Measurements from ENCODE around the gene SYCP3. TPM values are rescaled to one million over a fixed set of nuclear protein-coding genes. Genes with fewer than 3 reads are reported as not detected.

Gene SYCP3
- total and polyA plus RNA-seq, 4 donors = 0.05 to 1.2 (median 0.67) TPM

- 26 to 31% methylated on average over 18 of the region's 18 CpGs for WGBS, 2 donors
These were observed 42.7 kb downstream of the SYCP3 start for GRCh38 chr12:101696251-101697196.

GRCh38 chr12:101695706-101696105 is 43.6 kb downstream of the SYCP3 start:
- WGBS, 2 donors = 73 to 94% methylated on average over 1 of the region's 1 CpG
- peaks cover 5 to 27% (median 6%) of the 10 kb centered on the region in 5 donors for H3K4me1 ChIP-seq (ENCODE audit: control insufficient read depth in 5 of 5, insufficient read depth in 5 of 5, low read length in 5 of 5)
- H3K4me3 ChIP-seq = no peak overlapping the region
- no peaks in the 10 kb centered on the region for H3K36me3 ChIP-seq (ENCODE audit: control insufficient read depth in 4 of 4, insufficient read depth in 4 of 4, low read length in 4 of 4)
- H3K27ac ChIP-seq (ENCODE audit: low read depth in 1 of 2, low read length in 1 of 2) = peak overlapping the region in 1 of 2 donors; percentile 84
- TF ChIP-seq CTCF (IDR thresholded peaks at IDR 0.05; ENCODE audit: control extremely low read depth, extremely low read depth) = no peak
- H3K27me3 ChIP-seq (ENCODE audit: control insufficient read depth in 3 of 3, insufficient read depth in 3 of 3, low read length in 2 of 3) = peaks cover 0 to 2% (median 0%) of the 10 kb centered on the region in 3 donors
- ATAC-seq (ENCODE audit: insufficient read depth, low FRiP score) (no peak), DNase-seq (no peak)
- H3K9me3 ChIP-seq (ENCODE audit: control insufficient read depth in 4 of 4, insufficient read depth in 3 of 4, low read length in 3 of 4) = no peaks in the 10 kb centered on the region
- no peak overlapping the region for H3K9ac ChIP-seq (ENCODE audit: insufficient read depth in 1 of 2, low read length in 2 of 2)

More at GRCh38 chr12:101696251-101697196, 42.7 kb downstream of the SYCP3 start:
- DNase-seq = peak; percentile 35 to 66 (median 53)
- Histone ChIP-seq H3K9ac (ENCODE audit: insufficient read depth in 1 of 2, low read length in 2 of 2) (peak overlapping the region in 1 of 2 donors; percentile 42), H3K27ac (ENCODE audit: low read depth in 1 of 2, low read length in 1 of 2) (peak overlapping the region; percentile 91 to 92), H3K4me1 (ENCODE audit: control insufficient read depth in 5 of 5, insufficient read depth in 5 of 5, low read length in 5 of 5) (peaks cover 5 to 28% (median 6%) of the 10 kb centered on the region in 5 donors), H3K9me3 (ENCODE audit: control insufficient read depth in 4 of 4, insufficient read depth in 3 of 4, low read length in 3 of 4) (no peaks in the 10 kb centered on the region), H3K27me3 (ENCODE audit: control insufficient read depth in 3 of 3, insufficient read depth in 3 of 3, low read length in 2 of 3) (peaks cover 0 to 2% (median 0%) of the 10 kb centered on the region in 3 donors), H3K36me3 (ENCODE audit: control insufficient read depth in 4 of 4, insufficient read depth in 4 of 4, low read length in 4 of 4) (no peaks in the 10 kb centered on the region), H3K4me3 (peak overlapping the region; percentile 69)
- no peak for ATAC-seq (ENCODE audit: insufficient read depth, low FRiP score)
- no peak for TF ChIP-seq CTCF (IDR thresholded peaks at IDR 0.05; ENCODE audit: control extremely low read depth, extremely low read depth)

- Histone ChIP-seq H3K4me3 (no peak overlapping the region), H3K4me1 (ENCODE audit: control insufficient read depth in 5 of 5, insufficient read depth in 5 of 5, low read length in 5 of 5) (peaks cover 0 to 20% (median 5%) of the 10 kb centered on the region in 5 donors), H3K27me3 (ENCODE audit: control insufficient read depth in 3 of 3, insufficient read depth in 3 of 3, low read length in 2 of 3) (peaks cover 0 to 2% (median 0%) of the 10 kb centered on the region in 3 donors), H3K9me3 (ENCODE audit: control insufficient read depth in 4 of 4, insufficient read depth in 3 of 4, low read length in 3 of 4) (no peaks in the 10 kb centered on the region), H3K27ac (ENCODE audit: low read depth in 1 of 2, low read length in 1 of 2) (no peak overlapping the region), H3K36me3 (ENCODE audit: control insufficient read depth in 4 of 4, insufficient read depth in 4 of 4, low read length in 4 of 4) (no peaks in the 10 kb centered on the region), H3K9ac (ENCODE audit: insufficient read depth in 1 of 2, low read length in 2 of 2) (no peak overlapping the region)
- ATAC-seq (ENCODE audit: insufficient read depth, low FRiP score) (no peak), DNase-seq (no peak)
- WGBS, 2 donors = 96 to 97% methylated on average over 2 of the region's 2 CpGs
- no peak for TF ChIP-seq CTCF (IDR thresholded peaks at IDR 0.05; ENCODE audit: control extremely low read depth, extremely low read depth)
These were observed 44.3 kb downstream of the SYCP3 start for GRCh38 chr12:101694986-101695385.
